Adipose tissue (tissue), 3 donors: ENCODE data around the gene DIAPH2. TPM values are rescaled to one million over a fixed set of nuclear protein-coding genes. Genes with fewer than 3 reads are reported as not detected.

ENCODE experiments used
- H3K27ac ChIP-seq: one replicate; pipeline ENCODE4 v1.5.1; 2013; ENCODE audit warnings: low read depth, low read length
- WGBS, 3 donors: extraction: QIAGEN DNeasy Blood & Tissue Kit; methylation state at CpG; one replicate each; pipeline ENCODE4 v1.1.7; 2013; 5-methylcytosine and 5-hydroxymethylcytosine counted together
- polyA plus RNA-seq, 3 donors: library from polyadenylated mRNA; stranded (reverse); fragments of 200-250 nt; gene quantifications; one replicate each; pipeline ENCODE4 v1.2.3, GENCODE V29; 2013
- donor health status: healthy with polysubstance abuse.
- donor health status: Bipolar disorder and iron deficiency.
- donor health status: healthy.

The DIAPH2 gene
- polyA plus RNA-seq, 3 donors = 2.1 to 11.7 (median 8.0) TPM

- WGBS, 3 donors = 75 to 91% (median 86%) methylated on average over 1 of the region's 1 CpG
Measured at GRCh38 chrX:97446298-97446882, 761.7 kb downstream of the DIAPH2 start.

GRCh38 chrX:97447306-97447705, 762.7 kb downstream of the DIAPH2 start:
- H3K27ac ChIP-seq = no peak overlapping the region
- WGBS, 3 donors = 86 to 94% (median 92%) methylated on average over 5 of the region's 5 CpGs

More at GRCh38 chrX:97446298-97446882, 761.7 kb downstream of the DIAPH2 start:
- H3K27ac ChIP-seq = no peak overlapping the region

- no peak overlapping the region for H3K27ac ChIP-seq
Measured at GRCh38 chrX:97452283-97452682, 767.6 kb downstream of the DIAPH2 start.

- H3K27ac ChIP-seq = no peak overlapping the region
- WGBS, 3 donors = 94 to 100% (median 97%) methylated on average over 1 of the region's 1 CpG
Measured at GRCh38 chrX:97461763-97462162, 777.1 kb downstream of the DIAPH2 start.

GRCh38 chrX:97471071-97471470, 786.4 kb downstream of the DIAPH2 start:
- H3K27ac ChIP-seq = no peak overlapping the region
- 86 to 95% (median 95%) methylated on average over 4 to 6 of the region's 6 CpGs for WGBS, 3 donors

- WGBS, 3 donors = 91 to 98% (median 97%) methylated on average over 3 of the region's 3 CpGs
- no peak overlapping the region for H3K27ac ChIP-seq
Measured at GRCh38 chrX:97474933-97475332, 790.3 kb downstream of the DIAPH2 start.

GRCh38 chrX:97479106-97479890, 794.7 kb downstream of the DIAPH2 start:
- H3K27ac ChIP-seq = no peak overlapping the region
- WGBS, 3 donors = 57 to 89% (median 86%) methylated on average over 3 of the region's 3 CpGs

- H3K27ac ChIP-seq = no peak overlapping the region
- WGBS, 3 donors = 71 to 90% (median 85%) methylated on average over 2 of the region's 2 CpGs
Measured at GRCh38 chrX:97481228-97481627, 796.6 kb downstream of the DIAPH2 start.

- H3K27ac ChIP-seq = no peak overlapping the region
- 67 to 95% (median 70%) methylated on average over 1 of the region's 1 CpG for WGBS, 3 donors
Measured at GRCh38 chrX:97482666-97483300, 798.1 kb downstream of the DIAPH2 start.

GRCh38 chrX:97490656-97491055, 806.0 kb downstream of the DIAPH2 start:
- 77 to 92% (median 91%) methylated on average over 2 of the region's 2 CpGs for WGBS, 3 donors
- H3K27ac ChIP-seq = no peak overlapping the region

- WGBS, 3 donors = 92 to 100% (median 95%) methylated on average over 1 of the region's 1 CpG
- no peak overlapping the region for H3K27ac ChIP-seq
Measured at GRCh38 chrX:97494756-97495372, 810.2 kb downstream of the DIAPH2 start.

- H3K27ac ChIP-seq = no peak overlapping the region
- 61 to 89% (median 76%) methylated on average over 2 of the region's 2 CpGs for WGBS, 3 donors
Measured at GRCh38 chrX:97498093-97498492, 813.5 kb downstream of the DIAPH2 start.

- H3K27ac ChIP-seq = no peak overlapping the region
Measured at GRCh38 chrX:97504431-97504830, 819.8 kb downstream of the DIAPH2 start.

GRCh38 chrX:97517763-97518162, 833.1 kb downstream of the DIAPH2 start:
- WGBS, 3 donors = 81 to 89% (median 89%) methylated on average over 2 of the region's 2 CpGs
- no peak overlapping the region for H3K27ac ChIP-seq

- 82 to 95% (median 87%) methylated on average over 2 of the region's 2 CpGs for WGBS, 3 donors
- H3K27ac ChIP-seq = no peak overlapping the region
Measured at GRCh38 chrX:97522307-97522706, 837.7 kb downstream of the DIAPH2 start.

GRCh38 chrX:97524340-97524739, 839.7 kb downstream of the DIAPH2 start:
- H3K27ac ChIP-seq = no peak overlapping the region
- 84 to 92% (median 89%) methylated on average over 2 of the region's 2 CpGs for WGBS, 3 donors

GRCh38 chrX:97524997-97525396, 840.4 kb downstream of the DIAPH2 start:
- 83 to 90% (median 87%) methylated on average over 3 of the region's 3 CpGs for WGBS, 3 donors
- H3K27ac ChIP-seq = no peak overlapping the region

- no peak overlapping the region for H3K27ac ChIP-seq
- WGBS, 3 donors = 66 to 94% (median 77%) methylated on average over 3 of the region's 3 CpGs
Measured at GRCh38 chrX:97525981-97526380, 841.3 kb downstream of the DIAPH2 start.

- WGBS, 3 donors = 58 to 74% (median 68%) methylated on average over 1 of the region's 1 CpG
Measured at GRCh38 chrX:97527725-97528124, 843.1 kb downstream of the DIAPH2 start.

More at GRCh38 chrX:97527725-97528124, 843.1 kb downstream of the DIAPH2 start:
- H3K27ac ChIP-seq = no peak overlapping the region
